Measurements from ENCODE around the gene LYVE1. TPM values are rescaled to one million over a fixed set of nuclear protein-coding genes. Genes with fewer than 3 reads are reported as not detected.

The LYVE1 gene
- total RNA-seq, 3 donors from 2014 or later: 0.27 to 0.33 TPM; not detected in 1

DNA sequence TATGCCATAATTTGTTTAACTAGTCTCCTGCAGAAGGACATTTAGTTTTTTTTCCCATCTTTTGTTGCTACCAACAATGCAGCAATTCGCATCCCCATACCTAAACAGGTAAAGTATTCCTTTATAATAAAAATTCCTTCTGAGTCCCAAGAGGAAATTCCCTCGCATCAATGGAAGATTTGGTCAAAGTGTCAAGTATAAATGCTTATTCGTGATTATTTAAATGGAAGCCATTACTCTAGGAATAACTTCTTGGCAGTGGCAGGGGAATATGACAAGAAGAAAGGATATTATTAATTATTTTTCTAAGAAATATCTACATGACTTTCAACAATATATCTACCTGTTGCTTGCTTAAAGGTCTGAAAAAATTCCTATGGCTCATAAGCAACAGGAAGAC lies 53.0 kb downstream of the LYVE1 start:
- H3K4me3 Mint-ChIP-seq: no peak overlapping the region
- no peaks in the 10 kb centered on the region for H3K27me3 Mint-ChIP-seq (ENCODE audit: low read depth)
- no peak for DNase-seq
- peaks cover 11% of the 10 kb centered on the region for H3K36me3 Mint-ChIP-seq (ENCODE audit: insufficient read depth)
- no peaks in the 10 kb centered on the region for H3K9me3 Mint-ChIP-seq
- no peaks in the 10 kb centered on the region for H3K4me1 Mint-ChIP-seq (ENCODE audit: low read depth)
- no peak for ATAC-seq

DNA sequence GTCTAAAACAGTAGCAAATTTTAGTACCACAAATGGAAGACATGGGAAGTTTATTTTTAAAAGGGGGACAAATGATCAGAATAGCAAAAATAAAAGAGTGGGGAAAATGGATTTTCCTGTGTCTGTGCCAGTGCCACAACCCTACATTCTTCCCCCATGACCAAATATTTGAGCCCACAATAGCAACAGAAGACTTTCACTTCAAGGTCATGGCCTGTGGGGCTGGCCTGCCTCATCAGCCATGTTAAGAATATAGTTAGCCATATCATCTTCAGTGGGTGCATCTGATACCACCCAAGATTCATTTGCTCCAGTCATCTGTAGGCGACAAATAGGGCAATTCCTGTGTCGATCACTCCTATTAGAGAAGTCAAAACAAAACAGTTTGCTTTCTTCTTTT lies 53.8 kb downstream of the LYVE1 start:
- Mint-ChIP-seq H3K27me3 (ENCODE audit: low read depth) (no peaks in the 10 kb centered on the region), H3K4me1 (ENCODE audit: low read depth) (no peaks in the 10 kb centered on the region), H3K9me3 (no peaks in the 10 kb centered on the region), H3K4me3 (no peak overlapping the region), H3K36me3 (ENCODE audit: insufficient read depth) (peaks cover 11% of the 10 kb centered on the region)
- DNase-seq: no peak
- ATAC-seq: no peak

DNA sequence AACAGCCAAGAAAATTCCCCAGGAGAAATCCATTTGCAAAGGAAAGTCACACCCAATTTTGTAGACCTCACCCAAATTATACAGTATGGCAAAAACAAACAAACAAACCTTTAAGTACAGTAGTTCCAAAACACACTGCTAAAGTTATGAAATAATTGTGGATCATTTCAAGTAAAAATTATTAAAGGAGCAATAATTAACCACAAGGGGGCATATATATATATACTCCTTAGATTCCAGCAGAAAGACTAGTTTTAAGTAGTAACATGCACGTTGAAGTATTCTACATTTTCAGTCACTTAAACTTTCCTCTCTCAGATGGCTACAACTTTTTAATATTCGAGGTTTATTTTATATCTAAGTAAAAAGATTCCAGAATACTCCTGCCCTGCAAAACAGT lies 54.3 kb downstream of the LYVE1 start:
- DNase-seq: no peak
- ATAC-seq: no peak
- H3K27me3 Mint-ChIP-seq (ENCODE audit: low read depth): no peaks in the 10 kb centered on the region
- H3K36me3 Mint-ChIP-seq (ENCODE audit: insufficient read depth): peaks cover 11% of the 10 kb centered on the region
- H3K9me3 Mint-ChIP-seq: no peaks in the 10 kb centered on the region
- no peaks in the 10 kb centered on the region for H3K4me1 Mint-ChIP-seq (ENCODE audit: low read depth)
- no peak overlapping the region for H3K4me3 Mint-ChIP-seq

DNA sequence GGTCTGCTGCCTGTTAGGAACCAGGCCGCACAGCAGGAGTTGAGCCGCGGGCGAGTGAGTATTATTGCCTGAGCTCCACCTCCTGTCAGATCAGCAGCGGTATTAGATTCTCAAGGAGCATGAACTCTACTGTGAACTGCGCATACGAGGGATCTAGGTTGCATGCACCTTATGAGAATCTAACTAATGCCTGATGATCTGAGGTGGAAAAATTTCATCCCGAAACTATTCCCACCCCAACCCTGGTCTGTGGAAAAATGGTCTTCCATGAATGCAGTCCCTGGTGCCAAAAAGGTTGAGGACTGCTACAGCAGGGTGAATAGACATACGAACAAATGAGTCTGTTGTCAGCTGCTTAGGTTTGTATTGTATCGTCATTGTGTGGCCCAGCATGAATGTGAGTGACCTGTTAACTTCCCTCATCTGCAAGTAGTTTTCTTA lies 57.3 kb downstream of the LYVE1 start:
- ATAC-seq (no peak), DNase-seq (no peak)
- Mint-ChIP-seq H3K27me3 (ENCODE audit: low read depth) (no peaks in the 10 kb centered on the region), H3K9me3 (no peaks in the 10 kb centered on the region), H3K4me3 (no peak overlapping the region), H3K4me1 (ENCODE audit: low read depth) (no peaks in the 10 kb centered on the region), H3K36me3 (ENCODE audit: insufficient read depth) (peaks cover 8% of the 10 kb centered on the region)

Other genes starting within 250 kb of the LYVE1 start
- 10 to 100 TPM in 1 of 3 donors, 1 to 10 TPM in 2; 7.9 to 11.2 (median 9.0) TPM for gene AMPD3, start 113.4 kb downstream of the LYVE1 start, total RNA-seq
- 10 to 100 TPM; 16.3 to 20.7 (median 18.4) TPM for gene RNF141, start 27.5 kb downstream of the LYVE1 start, total RNA-seq
- gene IRAG1, start 125.1 kb upstream of the LYVE1 start, total RNA-seq: under 1 TPM; 0.08 to 0.14 (median 0.08) TPM
- gene CTR9, start 182.6 kb upstream of the LYVE1 start, total RNA-seq: 10 to 100 TPM; 51.9 to 56.0 (median 53.9) TPM
- 1,000 to 10,000 TPM; 1,584 to 1,612 (median 1,605) TPM for gene EIF4G2, start 240.3 kb upstream of the LYVE1 start, total RNA-seq